Kidney (tissue), 14 donors: Measurements from ENCODE around the gene KCNG2. TPM values are rescaled to one million over a fixed set of nuclear protein-coding genes. Genes with fewer than 3 reads are reported as not detected.
A peak's percentile ranks its signal among the peaks of the same experiment; 100 is the strongest.

Experiments
- DNase-seq, 5 donors: peaks; one replicate each; pipeline ENCODE4 v3.0.0-alpha.2; 2013 to 2020
- FAIRE-seq: peaks from 2 replicates; lab custom pipeline; 2012; peaks lifted over from hg19 to GRCh38; lab: Jason Lieb, UNC
- H3K27ac ChIP-seq, 2 donors: one replicate each; pipeline ENCODE4 v1.7.0; 2013; ENCODE audit warnings: low read depth in 2 of 2, low read length in 2 of 2, inconsistent platforms in 1 of 2
- H3K27me3 ChIP-seq: one replicate; pipeline ENCODE4 v1.7.1; 2013; ENCODE audit warnings: low read length, inconsistent platforms; ENCODE audit not compliant: control insufficient read depth, insufficient read depth
- H3K36me3 ChIP-seq, 3 donors: one replicate each; pipeline versions ENCODE4 v1.7.0 to v1.7.1; 2013; ENCODE audit warnings: low read length in 3 of 3, control low read depth in 1 of 3, inconsistent platforms in 1 of 3; ENCODE audit not compliant: insufficient read depth in 3 of 3, control insufficient read depth in 2 of 3
- H3K4me1 ChIP-seq, 3 donors: one replicate each; pipeline versions ENCODE4 v1.7.0 to v1.7.1; 2013; ENCODE audit warnings: low read length in 3 of 3, inconsistent platforms in 1 of 3, low read depth in 1 of 3; ENCODE audit not compliant: control insufficient read depth in 2 of 3, insufficient read depth in 2 of 3
- H3K4me3 ChIP-seq, 3 donors: one replicate each; pipeline versions ENCODE4 v1.7.0 to v1.8.1; 2013; ENCODE audit warnings: low read length in 3 of 3, control low read depth in 1 of 3, inconsistent platforms in 1 of 3
- H3K9ac ChIP-seq, 3 donors: one replicate each; pipeline versions ENCODE4 v1.7.0 to v1.7.1; 2013; ENCODE audit warnings: low read length in 3 of 3, control low read depth in 1 of 3, inconsistent platforms in 1 of 3
- H3K9me3 ChIP-seq, 3 donors: one replicate each; pipeline versions ENCODE4 v1.7.0 to v1.7.1; 2013; ENCODE audit warnings: low read length in 3 of 3, control low read depth in 1 of 3, inconsistent platforms in 1 of 3; ENCODE audit not compliant: control insufficient read depth in 2 of 3, insufficient read depth in 1 of 3
- intact Hi-C: fragments of 100-400 bp; cut with DNase I; formaldehyde crosslinking; loops from one replicate; pipeline ENCODE4 v1.11.1; 2022
- polyA plus RNA-seq: library from polyadenylated mRNA; stranded (reverse); fragments of 350-450 nt; fragmentation: Illumina TruSeq; extraction: RNeasy Lipid Tissue Mini Kit (QIAGEN cat#74804); gene quantifications from one replicate; pipeline ENCODE4 v1.2.3, GENCODE V29; 2014; ENCODE audit warnings: low read depth, low replicate concordance; ENCODE audit not compliant: insufficient read depth
- total RNA-seq: library from RNA; stranded (reverse); fragmentation: NEBNext Ultra II Directional; extraction: Animal tissue kit (Norgen Biotek cat#: 25700); gene quantifications from one replicate; pipeline ENCODE4 v1.2.1, GENCODE V29; 2021
- TF ChIP-seq, protein P1 (sequence below): IDR thresholded peaks from 3 replicates; pipeline ENCODE4 v1.5.1; 2012; ENCODE audit warnings: mild to moderate bottlenecking, moderate library complexity, borderline replicate concordance; ENCODE audit not compliant: insufficient read depth; ENCODE audit errors: extremely low read depth
- donor health status: control.
- donor health status: control.
- donor health status: control.
- donor health status: control.
- donor health status: control.
- donor health status: DM: yes; HTN: yes; CAD: no.
- donor health status: Normal renal cell carcinoma (clear cell type).

The KCNG2 gene
- total and polyA plus RNA-seq, 2 donors from 2014 or later, result 0.76 TPM; not detected in 1

DNA sequence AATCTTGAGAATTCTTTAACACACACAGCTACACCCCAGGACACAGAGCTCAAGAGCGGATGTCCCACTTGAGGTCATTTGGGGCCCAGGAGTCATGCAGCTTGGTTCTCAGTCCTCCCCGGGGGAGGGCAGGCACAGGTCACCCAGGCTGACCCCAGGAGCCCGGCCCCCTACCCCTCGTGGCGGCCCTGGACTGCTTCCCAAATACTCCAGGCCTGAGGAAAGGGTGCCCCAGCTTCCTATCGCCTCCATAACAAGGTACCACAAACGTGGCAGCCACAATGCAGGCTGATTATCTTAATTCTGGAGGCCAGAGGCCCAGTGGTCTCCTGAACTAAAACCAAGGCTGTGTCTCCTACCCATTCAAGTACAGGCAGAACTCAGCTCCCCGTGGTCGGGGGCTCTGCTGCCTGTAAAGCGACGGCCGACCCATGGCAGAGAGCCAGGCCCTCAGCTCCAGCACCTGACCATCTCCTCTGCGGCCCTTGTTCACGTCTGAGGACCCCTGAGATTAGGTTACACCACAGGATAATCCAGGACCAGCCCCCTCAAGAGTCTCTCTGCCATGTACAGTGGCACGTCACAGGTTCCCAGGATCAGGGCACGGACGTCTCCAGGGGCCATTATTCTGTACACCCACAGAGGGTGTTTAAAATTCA is 143.2 kb downstream of the KCNG2 start:
- DNase-seq (peak in 2 of 5 donors; percentile 24 to 59), FAIRE-seq (no peak)
- no peaks in the 10 kb centered on the region for H3K27me3 ChIP-seq
- intact Hi-C loops, result no loop called here
- H3K36me3 ChIP-seq, result peaks cover 0 to 13% (median 8%) of the 10 kb centered on the region in 3 donors
- H3K4me1 ChIP-seq, result peaks cover 0 to 33% (median 16%) of the 10 kb centered on the region in 3 donors
- H3K27ac ChIP-seq, result no peak overlapping the region
- no peak overlapping the region for H3K9ac ChIP-seq
- no peak overlapping the region for H3K4me3 ChIP-seq
- TF ChIP-seq, protein P1, sequence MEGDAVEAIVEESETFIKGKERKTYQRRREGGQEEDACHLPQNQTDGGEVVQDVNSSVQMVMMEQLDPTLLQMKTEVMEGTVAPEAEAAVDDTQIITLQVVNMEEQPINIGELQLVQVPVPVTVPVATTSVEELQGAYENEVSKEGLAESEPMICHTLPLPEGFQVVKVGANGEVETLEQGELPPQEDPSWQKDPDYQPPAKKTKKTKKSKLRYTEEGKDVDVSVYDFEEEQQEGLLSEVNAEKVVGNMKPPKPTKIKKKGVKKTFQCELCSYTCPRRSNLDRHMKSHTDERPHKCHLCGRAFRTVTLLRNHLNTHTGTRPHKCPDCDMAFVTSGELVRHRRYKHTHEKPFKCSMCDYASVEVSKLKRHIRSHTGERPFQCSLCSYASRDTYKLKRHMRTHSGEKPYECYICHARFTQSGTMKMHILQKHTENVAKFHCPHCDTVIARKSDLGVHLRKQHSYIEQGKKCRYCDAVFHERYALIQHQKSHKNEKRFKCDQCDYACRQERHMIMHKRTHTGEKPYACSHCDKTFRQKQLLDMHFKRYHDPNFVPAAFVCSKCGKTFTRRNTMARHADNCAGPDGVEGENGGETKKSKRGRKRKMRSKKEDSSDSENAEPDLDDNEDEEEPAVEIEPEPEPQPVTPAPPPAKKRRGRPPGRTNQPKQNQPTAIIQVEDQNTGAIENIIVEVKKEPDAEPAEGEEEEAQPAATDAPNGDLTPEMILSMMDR, result no peak
- no peaks in the 10 kb centered on the region for H3K9me3 ChIP-seq

DNA sequence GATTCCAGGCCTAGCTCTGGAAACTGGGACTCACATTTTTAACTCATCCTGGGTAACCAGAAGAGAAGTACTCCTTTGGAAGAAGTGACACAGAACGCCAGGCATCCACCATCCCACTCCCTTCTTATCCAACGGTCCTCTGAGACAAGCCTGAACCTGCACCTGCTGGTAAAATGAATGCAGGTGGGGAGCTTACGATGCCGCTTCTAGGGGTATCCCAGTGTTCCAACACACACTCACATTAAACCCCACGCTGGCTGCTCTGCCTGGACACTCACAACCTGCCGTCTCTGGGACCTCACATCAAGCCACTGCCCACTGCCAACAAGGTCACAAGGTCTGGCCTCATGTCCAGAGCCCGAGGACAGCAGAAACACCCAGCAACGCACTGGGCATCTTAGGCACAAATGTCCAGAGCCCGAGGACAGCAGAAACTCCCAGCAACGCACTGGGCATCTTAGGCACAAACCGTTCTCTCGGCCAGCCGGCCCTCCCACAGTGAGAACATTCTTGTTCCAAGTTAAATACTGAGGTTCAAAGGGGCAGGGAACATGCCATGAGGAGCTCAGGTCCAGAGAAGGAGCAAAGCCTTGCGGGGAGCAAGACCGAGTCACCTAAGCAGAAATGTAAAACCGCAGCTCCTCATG is 143.9 kb downstream of the KCNG2 start:
- Histone ChIP-seq H3K36me3 (peaks cover 0 to 10% (median 8%) of the 10 kb centered on the region in 3 donors), H3K27ac (peak overlapping the region in 1 of 2 donors; percentile 49), H3K4me1 (peaks cover 0 to 35% (median 18%) of the 10 kb centered on the region in 3 donors), H3K9ac (no peak overlapping the region), H3K4me3 (no peak overlapping the region), H3K9me3 (no peaks in the 10 kb centered on the region), H3K27me3 (no peaks in the 10 kb centered on the region)
- DNase-seq (peak in 2 of 5 donors; percentile 26 to 38), FAIRE-seq (no peak)
- TF ChIP-seq, protein P1, result no peak
- intact Hi-C loops, result no loop called here

DNA sequence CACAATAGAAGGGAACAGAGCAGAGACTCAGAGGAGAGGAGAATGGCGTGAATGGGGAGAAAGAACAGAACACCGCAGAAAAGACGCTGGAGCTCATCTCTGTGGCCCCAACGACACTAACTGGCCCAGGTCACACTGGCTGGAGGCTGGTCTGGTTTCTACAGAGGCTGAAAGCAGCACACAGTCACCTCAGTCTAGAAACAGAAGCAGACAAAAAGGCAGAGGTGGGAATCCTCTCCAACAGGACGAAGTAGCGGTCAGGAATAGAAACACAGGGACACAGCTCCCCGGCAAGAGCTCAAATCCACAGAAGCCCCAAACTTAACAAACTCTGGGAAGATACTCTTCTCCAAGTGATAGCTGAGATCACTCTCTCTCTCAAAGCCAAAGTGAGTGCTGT is 144.5 kb downstream of the KCNG2 start:
- TF ChIP-seq, protein P1, result no peak
- Histone ChIP-seq H3K27ac (peak overlapping the region in 1 of 2 donors; percentile 25), H3K4me1 (peaks cover 0 to 39% (median 21%) of the 10 kb centered on the region in 3 donors), H3K9ac (no peak overlapping the region), H3K4me3 (no peak overlapping the region), H3K9me3 (no peaks in the 10 kb centered on the region), H3K36me3 (peaks cover 0 to 14% (median 8%) of the 10 kb centered on the region in 3 donors), H3K27me3 (no peaks in the 10 kb centered on the region)
- FAIRE-seq (no peak), DNase-seq (peak in 1 of 5 donors; percentile 4)
- intact Hi-C loops, result no loop called here
